ENCODE data around the gene CD274. TPM values are rescaled to one million over a fixed set of nuclear protein-coding genes. Genes with fewer than 3 reads are reported as not detected.
A peak's percentile ranks its signal among the peaks of the same experiment; 100 is the strongest.

The CD274 gene
- total RNA-seq, 1 donor from 2014 or later: 16.5 TPM

- no peak overlapping the region for H3K27ac ChIP-seq
These were observed 3.7 kb upstream of the CD274 start for GRCh38 chr9:5446451-5447236.

GRCh38 chr9:5447337-5447736 lies 3.0 kb upstream of the CD274 start:
- no peak for TF ChIP-seq CTCF (IDR thresholded peaks at IDR 0.05)
- intact Hi-C loops (cut with DNase I): no loop called here
- no peak overlapping the region for H3K4me3 ChIP-seq
- ATAC-seq: no peak
- no peaks in the 10 kb centered on the region for H3K36me3 ChIP-seq
- H3K4me1 ChIP-seq: peaks cover 30% of the 10 kb centered on the region
- no peak overlapping the region for H3K27ac ChIP-seq
- no peak for DNase-seq
- H3K27me3 ChIP-seq (ENCODE audit: low read depth): no peaks in the 10 kb centered on the region
- H3K9me3 ChIP-seq: no peaks in the 10 kb centered on the region

More at GRCh38 chr9:5446451-5447236, 3.7 kb upstream of the CD274 start:
- Histone ChIP-seq H3K9me3 (no peaks in the 10 kb centered on the region), H3K27me3 (ENCODE audit: low read depth) (no peaks in the 10 kb centered on the region), H3K4me1 (peaks cover 23% of the 10 kb centered on the region), H3K36me3 (no peaks in the 10 kb centered on the region), H3K4me3 (no peak overlapping the region)
- intact Hi-C loops (cut with DNase I): no loop called here
- no peak for ATAC-seq
- TF ChIP-seq CTCF (IDR thresholded peaks at IDR 0.05): no peak
- no peak for DNase-seq

GRCh38 chr9:5448016-5448415 lies 2.3 kb upstream of the CD274 start:
- Histone ChIP-seq H3K4me3 (no peak overlapping the region), H3K27ac (no peak overlapping the region), H3K4me1 (peaks cover 37% of the 10 kb centered on the region), H3K27me3 (ENCODE audit: low read depth) (no peaks in the 10 kb centered on the region), H3K9me3 (no peaks in the 10 kb centered on the region), H3K36me3 (no peaks in the 10 kb centered on the region)
- DNase-seq: no peak
- ATAC-seq: no peak
- intact Hi-C loops (cut with DNase I): no loop called here
- no peak for TF ChIP-seq CTCF (IDR thresholded peaks at IDR 0.05)

GRCh38 chr9:5448461-5449435 lies 1.6 kb upstream of the CD274 start:
- H3K9me3 ChIP-seq: no peaks in the 10 kb centered on the region
- intact Hi-C loops (cut with DNase I): no loop called here
- H3K27me3 ChIP-seq (ENCODE audit: low read depth): no peaks in the 10 kb centered on the region
- H3K4me1 ChIP-seq: peaks cover 44% of the 10 kb centered on the region
- no peaks in the 10 kb centered on the region for H3K36me3 ChIP-seq
- peak overlapping the region; percentile 91 for H3K27ac ChIP-seq
- ATAC-seq (no peak), DNase-seq (no peak)
- TF ChIP-seq CTCF (IDR thresholded peaks at IDR 0.05): no peak
- peak overlapping the region; percentile 66 for H3K4me3 ChIP-seq

GRCh38 chr9:5449521-5450358 lies 602 bp upstream of the CD274 start:
- Histone ChIP-seq H3K27me3 (ENCODE audit: low read depth) (no peaks in the 10 kb centered on the region), H3K9me3 (no peaks in the 10 kb centered on the region), H3K4me3 (peak overlapping the region; percentile 66), H3K27ac (peak overlapping the region; percentile 91), H3K4me1 (peaks cover 53% of the 10 kb centered on the region), H3K36me3 (no peaks in the 10 kb centered on the region)
- no peak for DNase-seq
- intact Hi-C loops (cut with DNase I): no loop called here
- no peak for TF ChIP-seq CTCF (IDR thresholded peaks at IDR 0.05)
- peak; percentile 9 to 67 for ATAC-seq
